ENCODE results near the gene TRMO. TPM values are rescaled to one million over a fixed set of nuclear protein-coding genes. Genes with fewer than 3 reads are reported as not detected.

The TRMO gene
- total RNA-seq, 2 donors from 2014 or later, result 41.2 to 46.3 TPM

DNA sequence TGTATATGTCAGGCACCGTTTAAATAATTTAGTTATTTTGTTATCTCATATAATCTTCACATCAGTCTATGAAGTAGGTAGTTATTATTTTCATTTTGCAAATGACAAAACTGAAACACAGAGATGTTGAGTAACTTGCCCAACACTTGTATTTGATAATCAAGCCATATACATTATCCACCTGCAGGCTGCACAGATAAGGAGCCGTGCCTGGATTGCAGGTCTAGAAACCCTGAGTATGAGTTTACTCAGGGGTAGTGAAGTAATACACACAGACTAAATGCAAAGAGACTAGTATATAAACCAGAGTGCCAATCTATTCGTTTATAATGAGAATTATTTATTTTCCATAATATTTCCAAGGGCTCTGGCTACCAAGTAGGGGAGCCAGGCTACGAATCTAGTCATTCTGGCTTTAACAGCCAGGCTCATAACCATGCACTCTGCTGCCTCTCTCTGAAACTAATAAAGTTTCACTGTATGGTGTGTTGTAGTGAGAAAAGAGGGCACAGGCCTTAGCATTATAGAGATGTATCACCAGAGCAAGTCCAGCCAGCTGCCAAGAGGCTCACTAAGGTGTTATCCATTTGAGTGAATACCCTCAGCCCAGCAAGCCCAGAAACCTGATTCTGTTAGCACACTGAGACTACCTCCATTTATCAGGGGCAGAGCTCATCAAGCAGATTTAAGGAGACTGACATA lies 11.1 kb upstream of the TRMO start:
- Mint-ChIP-seq H3K4me3 (no peak overlapping the region), H3K27me3 (no peaks in the 10 kb centered on the region), H3K4me1 (peaks cover 33% of the 10 kb centered on the region), H3K36me3 (ENCODE audit: low read depth) (no peaks in the 10 kb centered on the region), H3K27ac (no peak overlapping the region)
- no peak for DNase-seq
- H3K9me3 ChIP-seq (ENCODE audit: control insufficient read depth, low read length, poor library complexity, severe bottlenecking), result no peaks in the 10 kb centered on the region
- no peak for ATAC-seq

DNA sequence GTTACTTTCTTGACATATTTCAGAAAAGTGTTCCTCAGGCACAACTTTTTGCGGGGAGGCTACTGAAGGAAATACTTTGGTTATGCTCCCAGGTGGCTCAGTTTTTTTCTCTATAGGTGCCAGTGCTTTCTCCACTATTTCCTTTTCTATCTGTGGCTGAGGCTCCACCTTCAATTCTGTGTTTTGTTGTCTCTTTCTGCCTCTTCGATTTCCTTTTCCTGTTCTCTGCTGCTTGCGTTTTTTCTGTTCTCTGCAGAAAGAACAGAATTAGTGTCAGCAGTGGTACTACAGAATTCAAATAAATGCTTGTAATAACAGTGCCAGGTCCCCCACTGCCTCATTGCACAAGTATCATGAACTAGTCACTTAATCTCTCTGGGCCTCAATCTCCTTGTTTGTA lies 8.7 kb upstream of the TRMO start:
- DNase-seq (no peak), ATAC-seq (peak; percentile 62)
- H3K4me3 Mint-ChIP-seq, result peak overlapping the region; percentile 78
- H3K9me3 ChIP-seq (ENCODE audit: control insufficient read depth, low read length, poor library complexity, severe bottlenecking), result no peaks in the 10 kb centered on the region
- peaks cover 23% of the 10 kb centered on the region for H3K4me1 Mint-ChIP-seq
- H3K27me3 Mint-ChIP-seq, result no peaks in the 10 kb centered on the region
- H3K36me3 Mint-ChIP-seq (ENCODE audit: low read depth), result no peaks in the 10 kb centered on the region
- H3K27ac Mint-ChIP-seq, result peak overlapping the region; percentile 89

DNA sequence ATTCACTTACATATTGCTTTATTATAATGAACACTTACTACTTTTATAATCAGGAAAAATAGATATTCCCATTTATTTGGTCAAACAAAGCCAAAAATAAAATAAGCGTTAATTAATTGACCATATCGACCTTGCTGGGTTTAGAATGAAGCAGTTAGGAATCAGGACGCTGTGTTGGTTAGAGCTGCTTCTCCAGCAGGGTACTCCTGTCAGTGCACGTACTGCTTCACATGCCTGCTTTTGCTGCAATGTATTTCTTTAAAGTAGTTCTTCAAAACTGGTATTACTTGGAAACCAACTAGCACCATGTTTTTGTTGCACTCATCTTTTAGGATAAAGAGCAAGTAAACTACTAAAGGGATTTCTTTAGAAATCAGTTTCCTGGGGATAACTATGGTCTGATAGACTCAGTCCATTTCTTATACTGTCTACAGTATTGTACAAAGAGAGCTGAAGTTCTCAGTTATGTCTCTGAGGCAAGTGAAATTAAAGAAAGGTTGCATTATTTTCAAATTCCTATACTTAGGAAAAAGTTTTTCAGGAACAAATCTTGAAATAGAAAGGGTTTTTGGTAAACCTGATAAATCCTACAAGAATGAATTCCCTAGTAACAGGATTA lies 6.8 kb upstream of the TRMO start:
- Mint-ChIP-seq H3K27ac (no peak overlapping the region), H3K4me3 (no peak overlapping the region)

GRCh38 chr9:97925497-97926334 lies 3.4 kb upstream of the TRMO start:
- DNase-seq (no peak), ATAC-seq (no peak)
- H3K4me1 Mint-ChIP-seq, result peaks cover 28% of the 10 kb centered on the region
- no peaks in the 10 kb centered on the region for H3K9me3 ChIP-seq (ENCODE audit: control insufficient read depth, low read length, poor library complexity, severe bottlenecking)
- no peak overlapping the region for H3K27ac Mint-ChIP-seq
- peaks cover 2% of the 10 kb centered on the region for H3K36me3 Mint-ChIP-seq (ENCODE audit: low read depth)
- no peaks in the 10 kb centered on the region for H3K27me3 Mint-ChIP-seq
- no peak overlapping the region for H3K4me3 Mint-ChIP-seq

More for the DNA sequence above, 6.8 kb upstream of the TRMO start:
- Mint-ChIP-seq H3K36me3 (ENCODE audit: low read depth) (no peaks in the 10 kb centered on the region), H3K4me1 (peaks cover 24% of the 10 kb centered on the region), H3K27me3 (no peaks in the 10 kb centered on the region)
- ATAC-seq (no peak), DNase-seq (no peak)
- H3K9me3 ChIP-seq (ENCODE audit: control insufficient read depth, low read length, poor library complexity, severe bottlenecking), result no peaks in the 10 kb centered on the region

- DNase-seq (no peak), ATAC-seq (no peak)
- Mint-ChIP-seq H3K4me1 (peaks cover 31% of the 10 kb centered on the region), H3K27ac (no peak overlapping the region), H3K27me3 (no peaks in the 10 kb centered on the region), H3K4me3 (no peak overlapping the region), H3K36me3 (ENCODE audit: low read depth) (peaks cover 2% of the 10 kb centered on the region)
- H3K9me3 ChIP-seq (ENCODE audit: control insufficient read depth, low read length, poor library complexity, severe bottlenecking), result no peaks in the 10 kb centered on the region
These were observed 2.1 kb upstream of the TRMO start for GRCh38 chr9:97924386-97924785.

DNA sequence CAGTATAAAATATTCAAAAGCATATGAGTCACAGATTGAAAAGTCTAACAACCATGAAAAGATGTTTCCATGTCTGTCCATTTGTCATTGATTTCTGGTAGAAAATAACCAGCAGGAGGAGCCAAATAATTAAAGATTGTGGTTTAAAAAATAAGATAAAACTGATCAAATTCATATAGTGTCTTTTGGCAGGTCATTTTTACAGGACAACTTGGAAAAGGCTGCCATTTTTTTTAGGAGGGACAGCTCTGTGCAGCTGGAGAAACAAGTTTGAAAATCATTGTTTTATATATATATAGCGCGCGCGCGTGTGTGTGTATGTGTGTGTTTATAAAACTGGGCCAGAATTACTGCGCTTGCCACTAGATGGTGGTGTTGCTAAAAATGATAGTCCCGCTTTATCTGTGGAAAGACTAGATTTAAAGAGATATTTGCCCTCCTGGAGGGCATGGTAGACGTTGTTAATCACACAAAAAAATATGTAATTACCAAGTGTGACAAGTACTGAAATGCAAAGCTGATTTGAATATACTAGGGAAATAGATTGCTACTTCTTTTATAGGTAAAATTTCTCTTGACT lies 1.3 kb upstream of the TRMO start:
- Mint-ChIP-seq H3K36me3 (ENCODE audit: low read depth) (peaks cover 2% of the 10 kb centered on the region), H3K27ac (peak overlapping the region; percentile 94), H3K4me1 (peaks cover 37% of the 10 kb centered on the region), H3K4me3 (peak overlapping the region; percentile 80), H3K27me3 (no peaks in the 10 kb centered on the region)
- DNase-seq (peak; percentile 29 to 57 (median 47)), ATAC-seq (peak; percentile 18)
- no peaks in the 10 kb centered on the region for H3K9me3 ChIP-seq (ENCODE audit: control insufficient read depth, low read length, poor library complexity, severe bottlenecking)

DNA sequence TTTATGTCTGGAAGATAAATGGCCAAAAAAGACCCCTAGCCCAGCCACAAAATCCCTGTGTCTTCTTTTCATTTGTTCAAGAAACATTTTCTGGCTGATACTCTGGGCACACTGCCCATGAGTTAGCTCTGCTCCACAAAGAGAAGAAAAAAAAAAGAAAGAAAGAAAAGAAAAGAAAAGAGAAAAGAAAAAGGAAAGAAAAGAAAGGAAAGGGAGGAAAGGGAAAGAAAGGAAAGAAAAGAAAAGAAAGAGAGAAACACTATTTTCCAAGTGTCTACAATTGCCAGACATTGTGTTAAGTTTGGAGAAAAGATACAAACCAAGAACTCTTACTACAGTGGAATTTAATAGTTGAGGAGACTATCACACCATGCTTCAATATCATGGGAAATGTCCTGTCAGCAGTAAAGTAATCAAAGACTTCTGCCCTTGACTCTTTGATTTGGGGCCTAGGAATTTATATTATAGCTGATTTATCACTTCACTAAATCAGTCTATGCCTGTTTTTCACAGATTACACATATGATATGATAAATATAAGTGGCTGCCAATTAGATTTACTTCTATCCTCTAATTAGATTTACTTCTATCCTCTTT lies 3.0 kb downstream of the TRMO start:
- Mint-ChIP-seq H3K4me1 (peaks cover 54% of the 10 kb centered on the region), H3K27ac (peak overlapping the region; percentile 94), H3K4me3 (peak overlapping the region; percentile 88), H3K27me3 (no peaks in the 10 kb centered on the region), H3K36me3 (ENCODE audit: low read depth) (peaks cover 4% of the 10 kb centered on the region)
- DNase-seq, result no peak
- no peak for ATAC-seq
- H3K9me3 ChIP-seq (ENCODE audit: control insufficient read depth, low read length, poor library complexity, severe bottlenecking), result no peaks in the 10 kb centered on the region

DNA sequence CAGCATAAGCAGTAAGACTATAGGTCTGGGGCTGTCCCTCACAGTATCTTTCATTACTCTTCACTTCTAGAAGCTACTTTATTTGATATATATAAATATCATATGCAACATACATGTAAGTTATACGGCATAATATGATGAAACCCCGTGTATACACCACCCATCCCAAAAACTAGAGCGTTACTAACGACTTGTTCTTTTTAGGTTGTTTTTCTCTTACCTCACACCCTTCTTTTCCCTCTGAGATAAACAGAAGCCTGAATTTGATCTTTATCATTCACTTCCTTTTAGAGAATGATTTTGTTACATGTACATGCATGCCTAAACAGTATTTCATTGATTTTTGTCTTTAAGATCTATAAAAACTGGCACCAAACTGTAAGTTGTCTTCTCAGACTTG lies 3.7 kb downstream of the TRMO start:
- H3K9me3 ChIP-seq (ENCODE audit: control insufficient read depth, low read length, poor library complexity, severe bottlenecking), result no peaks in the 10 kb centered on the region
- ATAC-seq, result no peak
- H3K27me3 Mint-ChIP-seq, result no peaks in the 10 kb centered on the region
- no peak for DNase-seq
- peaks cover 53% of the 10 kb centered on the region for H3K4me1 Mint-ChIP-seq
- H3K4me3 Mint-ChIP-seq, result peak overlapping the region; percentile 88
- peaks cover 7% of the 10 kb centered on the region for H3K36me3 Mint-ChIP-seq (ENCODE audit: low read depth)
- peak overlapping the region; percentile 94 for H3K27ac Mint-ChIP-seq

DNA sequence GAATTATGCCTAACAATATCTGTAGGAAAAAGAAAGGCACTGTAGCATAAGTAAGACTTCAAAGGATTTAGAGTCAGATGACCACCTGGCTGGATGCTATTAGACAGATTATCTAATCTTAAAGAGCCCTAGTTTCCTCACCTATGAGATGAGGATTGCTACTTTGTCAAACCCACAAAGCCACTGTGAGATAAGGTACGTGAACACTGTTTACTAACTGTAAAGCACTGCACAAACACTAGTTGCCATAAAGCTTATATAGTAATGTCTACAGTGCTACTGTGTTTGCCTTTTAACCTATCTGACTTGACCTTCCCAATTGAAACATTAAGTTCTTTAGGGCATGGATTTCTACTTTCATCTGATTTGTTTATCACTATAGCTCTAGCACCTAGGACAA lies 10.3 kb downstream of the TRMO start:
- ATAC-seq (peak; percentile 39), DNase-seq (no peak)
- H3K4me1 Mint-ChIP-seq, result peaks cover 52% of the 10 kb centered on the region
- H3K4me3 Mint-ChIP-seq, result no peak overlapping the region
- H3K27me3 Mint-ChIP-seq, result no peaks in the 10 kb centered on the region
- H3K9me3 ChIP-seq (ENCODE audit: control insufficient read depth, low read length, poor library complexity, severe bottlenecking), result no peaks in the 10 kb centered on the region
- peaks cover 21% of the 10 kb centered on the region for H3K36me3 Mint-ChIP-seq (ENCODE audit: low read depth)
- H3K27ac Mint-ChIP-seq, result peak overlapping the region; percentile 99

GRCh38 chr9:97911528-97911927 lies 10.8 kb downstream of the TRMO start:
- no peak for DNase-seq
- H3K27me3 Mint-ChIP-seq, result no peaks in the 10 kb centered on the region
- no peak for ATAC-seq
- no peak overlapping the region for H3K4me3 Mint-ChIP-seq
- H3K4me1 Mint-ChIP-seq, result peaks cover 52% of the 10 kb centered on the region
- H3K27ac Mint-ChIP-seq, result peak overlapping the region; percentile 99
- H3K36me3 Mint-ChIP-seq (ENCODE audit: low read depth), result peaks cover 21% of the 10 kb centered on the region
- no peaks in the 10 kb centered on the region for H3K9me3 ChIP-seq (ENCODE audit: control insufficient read depth, low read length, poor library complexity, severe bottlenecking)

- peaks cover 60% of the 10 kb centered on the region for H3K4me1 Mint-ChIP-seq
- ATAC-seq (no peak), DNase-seq (no peak)
- H3K36me3 Mint-ChIP-seq (ENCODE audit: low read depth), result peaks cover 23% of the 10 kb centered on the region
- H3K4me3 Mint-ChIP-seq, result no peak overlapping the region
- no peaks in the 10 kb centered on the region for H3K27me3 Mint-ChIP-seq
- H3K9me3 ChIP-seq (ENCODE audit: control insufficient read depth, low read length, poor library complexity, severe bottlenecking), result no peaks in the 10 kb centered on the region
- H3K27ac Mint-ChIP-seq, result peak overlapping the region; percentile 99
These were observed 11.9 kb downstream of the TRMO start for GRCh38 chr9:97910357-97910756.

GRCh38 chr9:97908705-97909104 lies 13.6 kb downstream of the TRMO start:
- Mint-ChIP-seq H3K36me3 (ENCODE audit: low read depth) (peaks cover 17% of the 10 kb centered on the region), H3K27me3 (no peaks in the 10 kb centered on the region), H3K4me1 (peaks cover 64% of the 10 kb centered on the region), H3K27ac (peak overlapping the region; percentile 99), H3K4me3 (no peak overlapping the region)
- H3K9me3 ChIP-seq (ENCODE audit: control insufficient read depth, low read length, poor library complexity, severe bottlenecking), result no peaks in the 10 kb centered on the region
- DNase-seq (no peak), ATAC-seq (no peak)

DNA sequence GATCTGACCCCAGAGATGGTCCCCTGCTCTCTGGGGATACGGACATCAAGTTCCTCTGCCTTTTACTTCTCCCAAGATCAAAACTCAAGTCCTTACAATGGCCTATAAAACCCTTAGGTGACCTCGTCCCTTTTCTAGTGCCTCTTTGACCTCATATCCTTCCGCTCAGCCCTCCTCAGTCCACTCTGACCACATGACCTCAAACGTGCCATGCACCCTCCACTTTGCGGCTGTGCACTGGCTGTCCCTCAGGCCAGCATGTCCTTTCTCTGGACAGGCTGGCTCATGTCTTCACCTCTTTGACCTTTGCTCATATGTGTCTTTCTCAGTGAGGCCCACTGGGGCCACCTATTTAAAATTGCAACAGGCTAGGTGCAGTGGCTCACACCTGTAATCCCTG lies 14.7 kb downstream of the TRMO start:
- no peaks in the 10 kb centered on the region for H3K9me3 ChIP-seq (ENCODE audit: control insufficient read depth, low read length, poor library complexity, severe bottlenecking)
- H3K4me3 Mint-ChIP-seq, result peak overlapping the region; percentile 67
- peaks cover 13% of the 10 kb centered on the region for H3K36me3 Mint-ChIP-seq (ENCODE audit: low read depth)

More for the DNA sequence above, 14.7 kb downstream of the TRMO start:
- Mint-ChIP-seq H3K27ac (peak overlapping the region; percentile 99), H3K4me1 (peaks cover 65% of the 10 kb centered on the region), H3K27me3 (no peaks in the 10 kb centered on the region)
- ATAC-seq, result no peak
- DNase-seq, result no peak

Measured in T-helper 17 cell (primary cell).